AG09309 (cell line): ENCODE measurements around the gene AIF1L.
"Not testable (repeated sequence)": the region's sequence is repeated elsewhere in the genome, so short reads cannot be mapped to it uniquely, and the experiment has no call there.

ENCODE experiments used
- DNase-seq: peaks from one replicate; pipeline ENCODE4 v3.0.0-alpha.2; 2010; ENCODE audit warnings: low read depth
- H3K4me3 ChIP-seq: 2 replicates; pipeline ENCODE4 v1.5.1; 2011; ENCODE audit warnings: mild to moderate bottlenecking, low read depth, low read length, moderate library complexity; ENCODE audit not compliant: control insufficient read depth
- TF ChIP-seq, protein P1 (sequence below): IDR thresholded peaks from 2 replicates; pipeline ENCODE4 v1.5.1; 2011; ENCODE audit warnings: mild to moderate bottlenecking, low read depth, low read length, inconsistent platforms; ENCODE audit not compliant: insufficient read depth, control insufficient read depth; ENCODE audit errors: missing control alignments

AIF1L gene

GRCh38 chr9:131148966-131149687, 52.8 kb downstream of the AIF1L start:
- no peak overlapping the region for H3K4me3 ChIP-seq
- TF ChIP-seq, protein P1, sequence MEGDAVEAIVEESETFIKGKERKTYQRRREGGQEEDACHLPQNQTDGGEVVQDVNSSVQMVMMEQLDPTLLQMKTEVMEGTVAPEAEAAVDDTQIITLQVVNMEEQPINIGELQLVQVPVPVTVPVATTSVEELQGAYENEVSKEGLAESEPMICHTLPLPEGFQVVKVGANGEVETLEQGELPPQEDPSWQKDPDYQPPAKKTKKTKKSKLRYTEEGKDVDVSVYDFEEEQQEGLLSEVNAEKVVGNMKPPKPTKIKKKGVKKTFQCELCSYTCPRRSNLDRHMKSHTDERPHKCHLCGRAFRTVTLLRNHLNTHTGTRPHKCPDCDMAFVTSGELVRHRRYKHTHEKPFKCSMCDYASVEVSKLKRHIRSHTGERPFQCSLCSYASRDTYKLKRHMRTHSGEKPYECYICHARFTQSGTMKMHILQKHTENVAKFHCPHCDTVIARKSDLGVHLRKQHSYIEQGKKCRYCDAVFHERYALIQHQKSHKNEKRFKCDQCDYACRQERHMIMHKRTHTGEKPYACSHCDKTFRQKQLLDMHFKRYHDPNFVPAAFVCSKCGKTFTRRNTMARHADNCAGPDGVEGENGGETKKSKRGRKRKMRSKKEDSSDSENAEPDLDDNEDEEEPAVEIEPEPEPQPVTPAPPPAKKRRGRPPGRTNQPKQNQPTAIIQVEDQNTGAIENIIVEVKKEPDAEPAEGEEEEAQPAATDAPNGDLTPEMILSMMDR, result no peak
- DNase-seq, result no peak

- TF ChIP-seq, protein P1, result no peak
- H3K4me3 ChIP-seq, result no peak overlapping the region
- no peak for DNase-seq
Observed at GRCh38 chr9:131149688-131150053, 53.3 kb downstream of the AIF1L start.

DNA sequence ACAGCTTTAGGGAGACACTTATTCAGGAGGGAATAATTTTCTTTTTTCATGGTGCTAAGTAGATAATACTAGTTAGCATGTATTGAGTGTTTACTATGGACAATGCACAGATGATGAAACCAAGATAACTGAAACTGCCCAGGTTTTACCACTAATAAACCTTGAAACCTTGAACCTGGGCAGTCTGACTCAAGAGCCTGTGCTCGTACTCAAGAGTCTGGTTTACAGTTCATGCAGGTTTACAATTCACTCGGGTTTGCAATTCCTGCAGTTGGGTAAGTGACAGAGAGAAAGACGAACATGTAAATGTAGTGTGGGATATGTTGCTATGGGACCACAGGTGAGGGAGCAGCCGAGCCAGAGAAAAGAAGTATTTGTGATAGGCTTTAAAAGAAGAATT, 57.3 kb downstream of the AIF1L start:
- TF ChIP-seq, protein P1, result no peak
- no peak for DNase-seq
- no peak overlapping the region for H3K4me3 ChIP-seq

DNA sequence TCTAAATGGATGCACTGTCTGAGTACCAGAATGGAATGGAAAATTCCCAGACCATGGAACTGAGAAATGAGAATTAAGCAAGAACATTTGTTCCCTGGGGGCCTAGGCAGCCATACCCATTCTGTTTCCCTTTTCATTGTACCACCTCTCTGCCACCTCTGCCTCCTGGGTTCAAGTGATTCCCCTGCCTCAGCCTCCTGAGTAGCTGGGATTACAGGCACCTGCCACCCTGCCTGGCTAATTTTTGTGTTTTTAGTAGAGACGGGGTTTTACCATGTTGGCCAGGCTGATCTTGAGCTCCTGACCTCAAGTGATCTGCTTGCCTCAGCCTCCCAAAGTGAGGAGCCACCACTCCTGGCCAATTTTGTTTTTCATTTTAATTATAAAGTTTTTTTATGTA, 62.3 kb downstream of the AIF1L start:
- not testable (repeated sequence) for DNase-seq, H3K4me3 ChIP-seq

DNA sequence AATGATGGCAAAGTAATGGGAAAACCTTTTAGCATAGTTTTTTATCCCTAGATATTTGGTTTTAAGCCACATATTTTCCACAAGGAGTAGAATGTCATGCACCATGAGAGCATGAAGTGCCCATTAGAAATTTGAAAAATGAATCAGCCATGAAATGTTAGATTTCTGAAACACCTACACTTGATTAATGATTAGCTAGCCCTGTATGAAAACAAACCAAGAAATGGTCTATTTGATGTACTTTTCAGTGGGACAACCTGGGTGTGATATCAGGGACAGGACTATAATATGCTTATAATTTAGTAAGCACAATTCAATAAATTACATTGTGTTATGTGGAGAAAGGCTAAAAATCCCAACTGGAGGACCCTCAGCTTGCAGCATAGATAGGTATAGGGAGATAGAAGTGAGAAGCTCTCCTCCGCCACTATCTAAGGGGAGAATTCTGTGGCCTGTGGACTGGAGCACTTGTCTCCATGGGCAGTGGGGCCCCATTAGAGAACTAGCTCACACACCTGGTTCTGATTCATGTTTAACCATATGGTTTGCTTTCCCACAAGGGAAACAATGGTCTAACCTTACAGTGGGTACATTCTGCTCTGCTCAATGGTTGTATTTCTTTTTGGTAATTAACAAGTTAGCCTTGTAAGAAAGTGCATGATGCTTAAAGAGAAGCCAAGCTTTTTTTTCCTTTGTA, 64.2 kb downstream of the AIF1L start:
- H3K4me3 ChIP-seq, result no peak overlapping the region
- TF ChIP-seq, protein P1, result no peak
- no peak for DNase-seq

DNA sequence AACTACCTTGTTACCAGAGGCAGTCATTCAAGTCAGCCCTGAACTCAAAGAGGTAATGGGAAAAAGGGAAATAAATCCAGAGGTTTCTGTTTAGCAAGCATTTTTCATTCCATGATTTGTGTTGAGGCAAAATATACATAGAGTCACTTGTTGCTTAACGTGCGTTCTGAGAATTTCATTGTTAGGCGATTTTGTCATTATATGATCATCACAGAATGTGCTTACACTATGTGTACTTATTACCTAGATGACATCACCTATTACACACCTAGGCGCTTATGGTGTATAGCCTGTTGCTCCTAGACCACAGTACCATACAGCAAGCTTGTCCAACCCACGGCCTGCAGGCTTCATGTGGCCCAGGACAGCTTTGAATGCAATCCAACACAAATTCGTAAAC, 65.3 kb downstream of the AIF1L start:
- H3K4me3 ChIP-seq, result no peak overlapping the region
- TF ChIP-seq, protein P1, result no peak
- DNase-seq, result no peak

DNA sequence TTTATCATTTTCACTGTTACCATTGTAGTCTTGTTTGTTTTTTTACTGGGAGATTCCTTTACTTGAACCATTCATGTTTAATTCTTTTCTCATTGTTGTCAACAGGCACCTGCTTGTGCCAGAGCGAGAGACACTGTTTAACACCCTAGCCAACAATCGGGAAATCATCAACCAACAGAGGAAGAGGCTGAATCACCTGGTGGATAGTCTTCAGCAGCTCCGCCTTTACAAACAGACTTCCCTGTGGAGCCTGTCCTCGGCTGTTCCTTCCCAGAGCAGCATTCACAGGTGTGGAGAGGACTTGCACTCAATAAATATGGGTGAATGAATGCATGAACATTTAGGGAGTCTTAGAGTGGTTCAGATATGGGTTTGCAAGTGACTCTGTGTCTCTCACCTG, 66.6 kb downstream of the AIF1L start:
- H3K4me3 ChIP-seq, result no peak overlapping the region
- DNase-seq, result no peak
- TF ChIP-seq, protein P1, result no peak
